ENCODE measurements around the gene NCK1.
"Not testable (repeated sequence)": the region's sequence is repeated elsewhere in the genome, so short reads cannot be mapped to it uniquely, and the experiment has no call there.

DNA sequence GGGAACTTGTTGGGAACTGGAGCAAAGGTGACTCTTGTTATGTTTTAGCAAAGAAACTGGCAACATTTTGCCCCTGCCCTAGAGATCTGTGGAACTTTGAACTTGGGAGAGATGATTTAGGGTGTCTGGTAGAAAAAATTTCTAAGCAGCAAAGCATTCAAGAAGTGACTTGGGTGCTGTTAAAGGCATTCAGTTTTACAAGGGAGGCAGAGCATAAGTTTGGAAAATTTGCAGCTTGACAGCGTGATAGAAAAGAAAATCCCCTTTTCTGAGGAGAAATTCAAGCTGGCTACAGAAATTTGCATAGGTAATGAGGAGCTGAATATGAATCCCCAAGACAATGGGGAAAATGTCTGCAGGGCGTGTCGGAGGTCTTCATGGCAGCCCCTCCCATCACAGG is 10.2 kb downstream of the NCK1 start:
- TF ChIP-seq, protein P1, sequence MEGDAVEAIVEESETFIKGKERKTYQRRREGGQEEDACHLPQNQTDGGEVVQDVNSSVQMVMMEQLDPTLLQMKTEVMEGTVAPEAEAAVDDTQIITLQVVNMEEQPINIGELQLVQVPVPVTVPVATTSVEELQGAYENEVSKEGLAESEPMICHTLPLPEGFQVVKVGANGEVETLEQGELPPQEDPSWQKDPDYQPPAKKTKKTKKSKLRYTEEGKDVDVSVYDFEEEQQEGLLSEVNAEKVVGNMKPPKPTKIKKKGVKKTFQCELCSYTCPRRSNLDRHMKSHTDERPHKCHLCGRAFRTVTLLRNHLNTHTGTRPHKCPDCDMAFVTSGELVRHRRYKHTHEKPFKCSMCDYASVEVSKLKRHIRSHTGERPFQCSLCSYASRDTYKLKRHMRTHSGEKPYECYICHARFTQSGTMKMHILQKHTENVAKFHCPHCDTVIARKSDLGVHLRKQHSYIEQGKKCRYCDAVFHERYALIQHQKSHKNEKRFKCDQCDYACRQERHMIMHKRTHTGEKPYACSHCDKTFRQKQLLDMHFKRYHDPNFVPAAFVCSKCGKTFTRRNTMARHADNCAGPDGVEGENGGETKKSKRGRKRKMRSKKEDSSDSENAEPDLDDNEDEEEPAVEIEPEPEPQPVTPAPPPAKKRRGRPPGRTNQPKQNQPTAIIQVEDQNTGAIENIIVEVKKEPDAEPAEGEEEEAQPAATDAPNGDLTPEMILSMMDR (IDR thresholded peaks at IDR 0.05; ENCODE audit: low read depth, low read length, poor library complexity, severe bottlenecking) = not testable (repeated sequence)
- not testable (repeated sequence) for TF ChIP-seq EZH2phosphoT487 (IDR thresholded peaks at IDR 0.05; ENCODE audit: borderline replicate concordance, low read length)
